GM19463 (cell line): ENCODE measurements around the gene ZHX3.

ENCODE experiments used
- ATAC-seq: cut with Tn5 transposase; IDR thresholded peaks from one replicate; pipeline ENCODE4 v1.9.1; 2021; ENCODE audit warnings: mild to moderate bottlenecking, moderate library complexity; ENCODE audit not compliant: unreplicated experiment

The ZHX3 gene

DNA sequence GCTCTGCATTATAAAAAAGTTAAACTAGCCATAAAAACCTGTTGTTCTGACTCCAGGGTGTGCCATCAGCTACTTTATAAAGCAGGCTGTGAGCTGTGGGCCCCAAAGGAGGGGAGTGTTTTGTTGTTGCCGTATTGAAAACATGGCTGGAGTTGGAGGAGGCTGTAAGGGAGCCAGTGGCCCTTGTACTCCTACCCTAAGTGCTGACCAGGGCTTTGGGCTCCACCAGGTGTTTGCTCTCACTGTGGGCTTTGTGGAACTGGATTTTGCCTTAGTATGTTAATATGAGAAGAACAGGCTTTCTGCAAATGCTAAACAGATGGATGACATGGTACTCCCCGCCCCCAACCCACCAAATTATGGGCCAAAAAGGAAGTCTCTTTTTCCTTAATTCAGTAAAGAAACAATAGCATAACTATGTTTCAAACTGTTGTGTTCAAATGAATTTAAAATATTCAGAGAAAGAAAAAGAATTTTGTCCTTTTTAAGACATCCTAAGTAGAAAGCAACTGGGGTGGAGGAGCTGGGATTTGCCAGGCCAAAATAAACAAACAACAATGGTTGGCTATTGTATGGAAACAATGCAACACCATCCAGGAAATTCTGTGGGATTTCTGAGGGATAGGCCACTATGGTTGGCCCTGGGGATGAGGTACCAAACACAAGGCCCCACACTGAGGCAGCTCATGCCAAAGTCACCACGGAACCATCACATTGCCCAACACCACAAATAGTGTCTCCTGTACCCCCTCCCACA, 116.9 kb downstream of the ZHX3 start:
- no peak for ATAC-seq

DNA sequence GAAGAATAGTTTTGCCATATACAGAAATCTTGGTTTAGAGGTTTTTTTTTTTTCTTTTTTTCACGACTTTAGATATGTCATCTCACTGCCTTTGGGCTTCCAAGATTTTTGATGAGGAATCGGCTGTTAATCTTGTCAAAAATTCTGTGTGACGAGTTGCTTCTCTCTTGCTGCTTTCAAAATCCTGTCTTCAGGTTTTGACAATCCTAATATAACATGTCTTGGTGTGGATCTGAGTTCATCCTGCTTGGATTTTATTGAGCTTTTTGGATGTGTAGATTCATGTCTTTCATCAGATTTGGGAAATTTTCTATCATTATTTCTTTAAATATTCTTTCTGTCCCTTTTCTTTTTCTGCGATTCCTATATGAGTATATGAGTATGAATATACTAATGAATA, 119.1 kb downstream of the ZHX3 start:
- no peak for ATAC-seq

DNA sequence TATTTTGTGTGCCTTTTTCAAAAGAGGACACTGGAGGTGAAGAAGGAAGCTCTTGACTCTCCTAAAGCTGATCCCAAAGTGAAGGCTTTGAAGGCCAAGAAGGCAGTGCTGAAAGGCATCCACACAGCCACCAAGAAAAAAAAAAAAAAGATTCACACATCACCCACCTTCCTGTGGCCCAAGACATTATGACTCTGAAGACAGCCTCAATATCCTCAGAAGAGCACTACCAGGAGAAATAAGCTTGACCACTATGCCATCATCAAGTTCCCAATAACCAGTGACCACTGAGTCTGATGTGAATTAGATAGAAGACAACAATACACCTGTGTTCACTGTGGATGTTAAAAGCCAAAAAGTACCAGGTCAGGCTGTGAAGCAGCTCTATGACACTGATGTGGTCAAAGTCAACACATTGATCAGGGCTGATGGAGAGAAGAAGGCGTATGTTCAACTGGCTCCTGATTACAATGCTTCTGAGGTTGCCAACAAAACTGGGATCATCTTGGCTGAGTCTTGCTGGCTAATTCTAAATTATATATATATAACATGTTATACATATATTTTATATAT, 120.8 kb downstream of the ZHX3 start:
- ATAC-seq = no peak

DNA sequence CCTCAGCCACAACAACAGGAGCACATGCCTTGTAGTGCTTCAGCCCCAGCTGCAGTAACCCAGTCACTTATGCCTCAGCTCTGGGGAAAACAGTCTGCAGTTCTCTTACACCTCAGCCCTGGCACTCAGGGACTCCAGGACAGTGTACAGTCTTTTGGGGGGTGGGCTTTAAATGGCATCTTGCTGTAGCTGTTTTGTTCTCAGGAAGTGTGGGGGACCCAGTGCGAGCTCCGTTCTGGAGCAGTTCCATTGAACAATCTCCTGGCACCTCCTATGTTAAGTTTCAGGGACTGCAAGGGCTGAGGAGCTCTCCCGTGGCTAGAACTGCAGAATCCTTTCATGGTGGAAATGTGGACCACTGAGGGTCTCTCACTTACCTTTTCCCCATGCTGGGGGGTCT, 125.0 kb downstream of the ZHX3 start:
- ATAC-seq = no peak

DNA sequence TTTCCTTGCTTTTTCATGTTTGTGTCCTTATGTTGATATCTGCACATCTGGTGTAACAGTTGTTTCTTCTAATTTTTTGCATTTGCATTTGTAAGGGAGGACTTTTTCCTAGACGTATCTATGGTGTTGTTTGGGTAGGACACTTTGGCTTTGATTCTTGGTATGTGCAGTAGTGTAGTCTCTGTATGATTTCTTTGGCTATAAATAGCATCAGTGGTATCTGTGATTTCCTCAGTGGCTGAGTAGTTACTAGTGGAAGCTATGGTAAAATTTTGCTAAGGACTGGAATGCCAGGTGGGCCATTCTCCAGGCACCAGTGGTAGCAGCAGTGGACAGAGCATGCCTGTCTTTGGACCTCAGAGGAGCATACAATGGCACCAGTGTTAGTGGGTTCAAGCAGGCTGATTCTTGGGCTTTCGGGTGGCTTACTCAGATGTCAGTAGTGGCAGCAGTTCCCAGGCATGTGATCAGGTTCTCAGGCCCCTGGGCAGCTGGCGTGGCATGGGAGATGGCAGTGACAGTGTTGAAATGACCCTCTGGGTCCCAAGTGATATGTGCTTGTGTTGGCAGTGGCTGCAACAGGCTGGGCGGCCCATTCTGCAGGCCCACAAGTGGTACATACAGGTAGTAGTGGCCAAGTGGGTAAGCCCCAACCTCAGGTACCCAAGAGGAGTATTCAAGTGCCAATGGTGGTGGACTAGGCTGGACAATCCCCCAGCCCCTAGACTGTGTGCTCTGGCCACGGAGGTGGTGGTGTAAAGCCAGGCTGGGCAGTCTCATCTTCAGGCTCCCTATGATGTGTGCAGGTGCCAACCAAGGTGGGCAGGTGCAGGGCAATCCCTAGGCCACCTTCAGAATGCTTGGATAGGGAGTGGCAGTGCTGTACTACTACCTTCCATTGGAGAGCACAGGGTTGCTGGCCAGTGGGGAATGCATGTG, 125.7 kb downstream of the ZHX3 start:
- no peak for ATAC-seq

DNA sequence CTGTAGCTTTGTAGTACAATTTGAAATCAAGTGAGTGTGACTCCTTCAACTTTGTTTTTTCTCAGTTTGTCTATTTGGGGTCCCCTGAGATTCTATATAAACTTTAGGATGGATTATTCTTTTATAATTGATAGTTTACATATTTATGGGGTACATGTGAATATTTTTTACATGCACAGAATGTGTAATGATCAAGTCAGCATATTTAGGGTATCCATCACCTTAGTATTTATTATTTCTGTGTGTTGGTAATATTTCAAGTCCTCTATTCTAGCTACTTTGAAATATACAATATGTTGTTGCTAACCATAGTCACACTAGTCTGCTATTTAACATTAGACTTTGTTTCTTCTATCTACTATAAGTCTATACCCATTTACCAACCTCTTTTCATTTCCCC, 129.9 kb downstream of the ZHX3 start:
- ATAC-seq = no peak

DNA sequence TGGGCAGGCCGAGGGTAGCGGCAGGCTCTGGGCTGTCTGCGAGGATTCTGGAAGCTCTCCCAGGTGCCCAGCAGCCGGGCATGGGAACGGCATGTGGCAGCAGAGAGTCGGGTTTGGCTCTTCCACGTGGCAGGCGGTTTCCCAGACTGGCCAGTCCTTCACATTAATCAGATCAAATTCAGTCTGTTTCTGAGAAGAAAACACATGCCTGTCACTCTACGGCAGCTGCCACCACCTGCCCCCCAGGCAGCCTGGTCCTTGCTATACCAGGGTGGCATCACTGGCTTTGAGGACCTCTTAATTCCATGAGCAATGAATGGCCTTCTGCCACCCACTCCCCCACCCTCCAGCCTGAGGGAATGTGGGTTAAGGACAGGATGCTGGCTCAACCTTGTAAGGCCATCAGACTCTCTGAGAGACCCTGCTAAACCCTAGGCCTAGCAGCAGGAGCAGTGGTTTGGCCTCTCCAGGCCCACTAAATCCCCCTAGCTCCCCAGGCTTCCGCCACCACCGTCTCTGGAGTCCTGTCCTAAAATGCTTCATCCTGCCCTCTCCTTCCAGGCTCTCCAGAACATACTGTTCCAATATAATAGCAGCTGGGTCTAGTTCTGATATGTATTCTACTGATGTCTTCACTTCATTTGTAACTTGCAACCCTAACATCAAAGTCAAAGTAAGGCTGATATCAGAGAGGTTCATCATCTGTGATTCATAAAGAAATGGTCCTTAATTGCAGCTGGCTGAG, 132.3 kb downstream of the ZHX3 start:
- ATAC-seq = no peak

DNA sequence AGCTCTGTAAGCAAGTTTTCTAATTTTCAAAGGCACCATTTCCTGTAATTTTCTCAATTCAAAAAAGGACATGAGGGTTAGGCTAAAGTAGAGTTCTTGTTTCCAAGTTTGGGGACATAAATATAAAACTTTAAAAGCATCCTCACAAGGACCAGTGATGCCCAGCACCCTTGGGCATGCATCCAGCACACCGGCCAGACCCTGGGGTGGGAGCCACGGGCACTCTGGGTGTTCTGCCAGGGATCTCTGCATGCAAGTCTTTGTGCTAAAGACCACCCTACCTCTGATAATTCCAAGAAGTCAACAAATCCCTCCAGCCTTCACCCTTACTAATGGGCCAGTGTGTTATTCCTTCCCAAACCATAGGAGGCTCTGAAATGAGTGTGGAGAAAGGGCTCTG, 133.7 kb downstream of the ZHX3 start:
- no peak for ATAC-seq

DNA sequence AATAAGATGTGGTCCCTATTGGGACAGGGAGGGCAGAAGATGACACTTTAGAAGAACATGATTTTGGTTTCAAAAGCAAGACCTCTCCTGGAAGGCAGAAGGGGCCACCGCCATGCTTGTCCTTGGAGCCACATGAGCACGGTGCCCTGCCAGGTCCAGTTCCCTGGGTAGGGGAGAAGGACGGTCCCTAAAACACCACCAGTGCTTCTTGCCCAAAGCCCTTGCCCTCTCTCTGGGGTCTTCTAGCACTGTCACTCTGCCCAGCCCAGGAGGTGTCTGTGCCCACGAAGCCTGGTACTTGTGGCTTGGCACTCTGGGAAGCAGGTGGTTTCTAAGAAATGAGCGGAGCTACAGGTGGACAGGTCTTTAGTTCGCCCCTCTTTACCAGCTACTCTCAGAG, 134.1 kb downstream of the ZHX3 start:
- ATAC-seq = no peak

DNA sequence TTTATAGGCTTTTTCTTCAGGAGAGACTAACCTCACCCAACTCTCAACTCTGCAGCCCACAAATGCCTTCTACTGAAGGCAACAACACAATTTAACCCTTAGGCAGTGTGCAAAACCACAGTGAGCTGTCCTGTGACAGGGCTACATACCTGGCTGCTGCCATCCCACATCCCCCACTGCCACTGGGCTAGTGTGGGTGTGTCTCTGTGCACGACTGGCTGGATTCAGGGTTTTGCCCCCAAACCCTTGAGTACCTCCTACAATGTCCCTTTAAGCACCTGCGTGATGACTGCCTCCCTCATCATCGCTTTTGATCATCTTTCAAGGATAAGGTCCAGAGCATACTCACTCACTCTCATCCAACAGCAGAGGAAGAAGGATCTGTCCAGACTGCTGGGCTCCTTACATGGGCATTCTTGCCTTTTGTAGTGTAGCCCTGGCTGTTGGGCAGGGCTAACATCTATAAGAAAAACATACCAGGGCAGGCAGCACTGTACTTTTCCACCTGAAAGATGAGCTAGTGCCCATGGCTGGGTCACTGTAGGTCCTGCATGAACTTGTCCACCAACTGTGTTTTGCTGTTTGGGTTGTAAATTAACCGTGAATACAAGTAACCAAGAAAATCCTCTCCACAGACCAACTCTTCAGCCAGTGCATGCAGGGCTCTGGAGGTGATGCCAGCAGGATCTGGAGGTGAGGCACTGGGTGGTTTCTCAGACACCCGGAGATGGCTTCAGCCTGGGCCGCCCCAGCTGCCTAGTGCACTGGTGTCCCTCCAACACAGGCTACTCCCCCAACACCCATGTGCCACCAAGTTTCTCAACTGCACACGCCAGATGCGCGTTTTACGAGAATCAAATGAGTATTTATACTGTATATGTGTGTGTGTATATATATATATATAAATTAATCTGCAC, 135.0 kb downstream of the ZHX3 start:
- ATAC-seq = no peak

DNA sequence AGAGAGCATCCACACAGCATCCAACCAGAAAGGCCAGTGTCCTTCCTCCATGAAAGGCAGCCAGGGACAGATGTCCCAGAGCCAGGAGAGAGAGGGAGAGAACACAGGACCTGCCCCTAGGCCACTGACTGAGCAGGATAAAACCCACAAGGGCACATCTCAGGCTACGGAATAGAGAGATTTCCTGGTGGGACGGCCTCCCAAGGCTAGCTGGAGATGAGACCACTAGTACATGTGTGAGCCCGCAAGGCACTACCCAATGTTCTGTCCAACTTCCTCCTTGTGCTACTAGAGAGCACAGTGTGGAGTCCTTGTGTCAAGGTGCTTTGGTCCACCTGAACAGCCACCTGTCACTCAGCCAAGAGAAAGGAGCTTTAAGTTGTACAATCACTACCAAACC, 136.0 kb downstream of the ZHX3 start:
- no peak for ATAC-seq

DNA sequence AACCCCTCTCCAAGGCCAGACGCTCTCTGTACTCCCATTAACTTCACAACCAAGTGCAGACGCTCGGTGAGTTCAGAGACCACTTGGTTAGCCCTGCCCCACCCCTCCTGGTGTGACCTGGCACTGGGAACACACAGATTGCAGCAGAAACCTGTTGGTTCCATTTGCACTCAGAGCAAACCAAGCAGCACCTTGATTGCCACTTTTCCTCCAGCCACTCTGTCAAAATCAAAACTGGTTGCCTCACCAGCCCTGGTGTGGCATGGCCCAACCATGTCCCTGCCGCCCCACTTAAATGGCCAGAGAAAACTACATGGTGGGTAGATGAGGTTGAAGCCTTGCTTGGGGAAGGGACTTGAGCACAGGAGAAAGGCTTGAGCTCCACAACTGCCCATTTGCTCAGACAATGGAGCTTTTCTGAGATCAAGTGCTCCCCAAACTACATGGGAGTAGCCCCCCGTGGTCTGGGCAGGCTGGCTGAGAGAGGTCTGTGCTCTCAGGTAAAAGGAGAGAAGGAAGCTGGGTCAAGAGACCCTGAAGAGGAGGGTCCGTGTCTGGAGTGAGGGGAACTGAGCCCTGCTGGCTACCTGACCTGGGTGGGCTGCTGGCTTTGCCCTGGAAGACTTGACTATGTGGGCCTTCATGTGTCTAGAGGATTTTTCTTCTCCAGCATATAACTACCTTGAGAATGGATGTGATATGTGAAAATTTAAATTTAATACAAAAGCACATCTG, 136.8 kb downstream of the ZHX3 start:
- no peak for ATAC-seq

DNA sequence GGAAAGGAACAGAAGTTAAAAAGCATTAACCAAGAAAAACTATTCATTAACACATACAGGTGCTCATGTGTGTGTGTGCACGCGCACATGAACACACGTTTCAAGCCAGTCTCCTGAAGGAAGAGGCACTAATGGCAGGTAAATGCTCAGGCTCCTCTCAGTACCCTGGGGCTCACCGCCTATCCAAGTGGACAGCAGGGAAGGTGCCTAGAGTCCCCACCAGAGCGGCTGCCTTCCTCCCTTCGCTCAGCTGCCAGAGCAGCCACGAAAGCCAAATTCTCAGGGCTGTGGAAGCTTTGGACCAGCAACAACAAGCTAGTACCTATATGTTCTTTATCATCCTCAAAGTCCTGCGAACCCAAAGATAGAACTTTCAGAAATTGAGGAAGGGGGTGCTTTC, 137.6 kb downstream of the ZHX3 start:
- no peak for ATAC-seq

DNA sequence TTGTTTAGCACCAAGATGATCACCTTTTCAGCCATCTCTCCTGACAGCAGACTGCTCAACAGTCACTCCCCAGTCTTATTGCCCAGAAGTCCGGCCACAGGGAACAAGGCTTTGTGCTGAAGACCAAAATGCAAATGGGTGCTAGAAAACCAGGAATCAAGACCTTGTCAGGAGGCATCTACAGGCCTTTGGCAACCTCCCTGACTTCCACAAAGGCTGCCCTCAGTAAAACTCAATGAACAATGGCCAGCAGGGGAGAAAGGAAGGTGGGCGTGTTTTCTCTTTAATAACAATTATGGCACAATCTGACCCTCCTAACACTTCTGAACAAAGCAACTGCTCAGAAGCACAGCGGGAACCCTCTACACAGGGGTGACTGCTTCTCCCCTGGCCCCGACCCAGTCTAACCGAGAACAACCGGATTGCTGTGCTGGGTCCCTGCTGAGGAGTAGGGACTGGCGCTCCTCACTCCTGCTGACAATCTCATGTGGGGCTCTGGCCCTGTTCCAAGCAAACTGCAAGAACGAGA, 138.6 kb downstream of the ZHX3 start:
- ATAC-seq = no peak

DNA sequence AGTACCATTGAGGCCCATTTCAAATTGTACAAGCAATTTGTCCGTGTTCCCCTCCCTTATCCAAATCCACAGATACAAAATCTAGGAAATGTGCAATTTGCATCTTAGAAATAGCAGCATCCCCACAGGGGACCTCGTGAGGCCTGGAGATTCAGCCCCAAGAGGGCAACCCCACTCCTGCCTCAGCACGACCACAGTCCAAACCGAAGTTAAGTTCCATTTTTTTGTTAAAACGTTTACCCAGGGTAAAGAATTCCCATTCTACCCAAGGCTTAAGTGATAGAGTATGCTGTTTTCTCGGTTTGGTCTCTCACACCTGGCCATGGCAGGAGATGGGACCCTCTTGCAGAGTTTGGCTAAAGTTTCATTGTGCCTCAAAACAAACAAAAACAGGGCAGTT, 139.0 kb downstream of the ZHX3 start:
- ATAC-seq = no peak

DNA sequence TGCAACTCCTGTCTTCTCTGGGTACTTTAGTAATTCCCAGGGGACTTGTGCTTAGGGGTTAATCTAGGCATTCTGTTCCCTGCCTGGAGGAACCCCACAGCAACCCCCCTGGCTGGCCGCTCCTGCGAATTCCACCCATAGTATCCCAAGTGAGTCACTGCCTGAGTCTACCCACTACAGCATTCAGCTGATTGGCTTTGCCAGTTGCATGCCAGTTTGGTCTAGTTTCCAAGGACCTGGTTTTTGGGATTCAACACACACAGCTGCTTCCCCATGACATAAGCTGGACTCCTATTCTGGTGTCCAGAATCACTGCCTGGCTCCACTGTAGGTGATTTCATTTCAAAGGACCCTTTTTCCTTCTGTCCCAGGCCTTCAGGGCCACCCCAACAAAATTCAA, 139.9 kb downstream of the ZHX3 start:
- no peak for ATAC-seq

DNA sequence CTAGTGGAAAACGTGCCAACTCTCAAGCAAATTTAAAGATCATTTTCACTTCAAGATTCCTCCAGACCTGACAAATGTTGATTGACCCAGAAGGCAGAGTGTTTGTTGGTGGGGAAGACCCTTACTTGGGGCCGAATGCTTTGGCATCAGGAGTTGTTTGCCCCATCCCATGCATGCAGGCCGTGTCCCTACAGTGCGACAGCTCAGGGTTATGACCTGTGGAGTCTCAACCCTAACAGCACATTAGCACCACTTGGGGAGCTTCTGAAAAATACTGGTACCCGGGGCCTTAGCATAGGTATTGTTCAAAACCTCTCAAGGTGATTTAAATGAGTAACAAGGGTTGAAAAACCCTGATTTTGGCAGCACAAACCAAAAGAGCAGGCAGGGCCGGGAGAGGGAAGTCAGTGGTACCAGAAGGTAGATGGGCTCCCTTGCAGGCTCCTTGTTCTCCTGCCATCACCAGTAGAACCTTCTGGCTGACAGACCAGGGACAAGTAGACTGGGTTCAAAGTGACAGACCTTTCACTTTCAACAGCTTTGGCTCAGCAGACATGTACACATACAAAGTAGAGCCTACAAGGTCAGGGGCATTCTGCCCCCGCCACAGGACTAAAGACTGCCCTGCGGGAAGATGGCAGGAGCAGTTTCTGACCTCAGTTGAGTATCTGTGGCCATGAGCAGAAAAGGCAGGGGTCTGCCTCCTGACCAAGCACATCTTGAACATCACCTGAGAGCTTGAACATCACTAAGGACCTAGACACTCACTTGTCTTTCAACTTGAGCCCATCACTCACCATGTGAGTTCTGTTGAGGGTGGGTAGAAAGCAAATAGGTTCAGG, 140.6 kb downstream of the ZHX3 start:
- ATAC-seq = no peak

DNA sequence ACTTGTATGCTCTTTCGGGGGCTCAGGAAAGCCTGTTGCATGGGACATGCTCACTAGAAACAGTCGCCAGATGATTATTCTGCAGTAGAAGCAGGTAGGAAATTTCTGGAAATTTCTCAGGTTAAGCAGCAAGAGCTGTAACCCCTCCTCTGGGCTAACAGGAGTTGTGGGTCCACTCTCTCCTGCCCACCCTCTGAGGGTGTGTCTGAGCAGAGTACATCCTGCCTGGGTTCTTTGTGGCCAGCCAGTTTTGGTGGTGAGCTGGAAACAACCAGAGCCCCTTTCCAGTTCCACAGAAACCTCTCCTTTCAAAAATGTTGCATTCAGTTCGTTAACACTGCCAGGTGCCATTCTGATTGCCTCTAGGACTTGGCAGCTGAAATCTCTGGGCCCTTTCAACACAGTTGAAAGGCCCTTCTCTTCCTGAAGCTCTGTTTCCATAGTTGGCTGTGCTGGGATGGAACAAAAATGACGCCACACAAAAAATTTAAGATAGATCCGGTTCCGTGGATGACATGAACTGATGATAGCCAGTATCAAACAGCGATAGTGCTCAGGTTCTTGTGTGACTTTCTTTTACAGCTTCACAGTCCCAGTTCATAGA, 141.7 kb downstream of the ZHX3 start:
- no peak for ATAC-seq
